Endothelial cell of umbilical vein (primary cell): Measurements from ENCODE around the gene ATP6V0E2.

Source experiments
- EZH2 ChIP-seq: IDR thresholded peaks from 2 replicates; pipeline ENCODE4 v1.6.1; 2012; ENCODE audit warnings: borderline replicate concordance, low read depth, mild to moderate bottlenecking, moderate library complexity, low read length, inconsistent platforms; ENCODE audit not compliant: severe bottlenecking
- FOS ChIP-seq: IDR thresholded peaks from 2 replicates; pipeline ENCODE4 v1.6.1; 2011; ENCODE audit warnings: mild to moderate bottlenecking, low read length, moderate library complexity, borderline replicate concordance; ENCODE audit not compliant: insufficient read depth
- GATA2 ChIP-seq: IDR thresholded peaks from 2 replicates; pipeline ENCODE4 v1.7.0; 2011; ENCODE audit warnings: low read depth, mild to moderate bottlenecking, moderate library complexity, mixed read lengths, low read length; ENCODE audit not compliant: insufficient read length, insufficient read depth
- JUN ChIP-seq: IDR thresholded peaks from 2 replicates; pipeline ENCODE4 v1.6.1; 2011; ENCODE audit warnings: borderline replicate concordance, low read depth; ENCODE audit not compliant: insufficient read length, insufficient read depth
- MYC ChIP-seq: IDR thresholded peaks from one replicate; pipeline ENCODE4 v1.6.1; 2011; ENCODE audit warnings: mild to moderate bottlenecking, low read depth, low read length
- POLR2A ChIP-seq: IDR thresholded peaks from 2 replicates; pipeline ENCODE4 v1.6.1; 2012; ENCODE audit warnings: low read depth, mild to moderate bottlenecking, control low read depth, low read length
- POLR2AphosphoS5 ChIP-seq: IDR thresholded peaks from 2 replicates; pipeline ENCODE4 v1.6.1; 2012; ENCODE audit warnings: low read depth, mild to moderate bottlenecking, control low read depth, low read length, moderate library complexity; ENCODE audit not compliant: insufficient read depth
- TF ChIP-seq, protein P1 (sequence below), 2 donors: IDR thresholded peaks; 1 replicate in 1 of 2; 2 replicates in 1 of 2; pipeline ENCODE4 v1.5.1; 2011; ENCODE audit warnings: low read length in 2 of 2, mild to moderate bottlenecking in 2 of 2, moderate library complexity in 2 of 2, control low read depth in 1 of 2, inconsistent platforms in 1 of 2, low read depth in 1 of 2; ENCODE audit not compliant: insufficient read depth in 1 of 2; ENCODE audit errors: extremely low read depth in 1 of 2
- TF ChIP-seq, protein P2 (sequence below): IDR thresholded peaks from 2 replicates; pipeline ENCODE4 v1.6.1; 2011; ENCODE audit not compliant: insufficient read depth, insufficient read length

DNA sequence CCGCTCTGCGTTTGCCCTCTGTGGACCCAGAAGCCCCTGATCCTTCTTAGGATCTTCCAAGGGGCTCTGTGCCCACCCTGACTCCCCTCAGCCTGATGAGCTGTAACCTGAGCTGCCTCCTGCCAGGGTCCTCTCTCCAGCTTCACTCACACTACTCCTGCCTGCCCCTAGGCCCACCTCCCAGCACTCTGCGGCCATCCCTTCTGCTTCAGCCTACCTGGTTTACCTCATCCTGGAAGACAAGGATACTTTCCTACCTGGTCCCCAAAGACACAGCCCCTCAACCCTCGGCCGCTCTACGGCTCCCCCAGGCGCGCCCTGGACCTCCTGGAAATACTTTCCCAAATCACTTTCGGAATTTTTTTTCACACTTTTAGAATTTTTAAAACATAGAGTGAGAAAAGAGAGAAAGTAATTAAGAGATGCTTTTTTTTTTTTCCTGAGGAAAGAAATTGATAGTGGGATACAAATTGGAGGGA, 42.0 kb upstream of the ATP6V0E2 start:
- TF ChIP-seq POLR2A (no peak), EZH2 (no peak), POLR2AphosphoS5 (no peak), GATA2 (no peak), JUN (no peak), MYC (no peak), FOS (no peak)
- TF ChIP-seq, protein P1, sequence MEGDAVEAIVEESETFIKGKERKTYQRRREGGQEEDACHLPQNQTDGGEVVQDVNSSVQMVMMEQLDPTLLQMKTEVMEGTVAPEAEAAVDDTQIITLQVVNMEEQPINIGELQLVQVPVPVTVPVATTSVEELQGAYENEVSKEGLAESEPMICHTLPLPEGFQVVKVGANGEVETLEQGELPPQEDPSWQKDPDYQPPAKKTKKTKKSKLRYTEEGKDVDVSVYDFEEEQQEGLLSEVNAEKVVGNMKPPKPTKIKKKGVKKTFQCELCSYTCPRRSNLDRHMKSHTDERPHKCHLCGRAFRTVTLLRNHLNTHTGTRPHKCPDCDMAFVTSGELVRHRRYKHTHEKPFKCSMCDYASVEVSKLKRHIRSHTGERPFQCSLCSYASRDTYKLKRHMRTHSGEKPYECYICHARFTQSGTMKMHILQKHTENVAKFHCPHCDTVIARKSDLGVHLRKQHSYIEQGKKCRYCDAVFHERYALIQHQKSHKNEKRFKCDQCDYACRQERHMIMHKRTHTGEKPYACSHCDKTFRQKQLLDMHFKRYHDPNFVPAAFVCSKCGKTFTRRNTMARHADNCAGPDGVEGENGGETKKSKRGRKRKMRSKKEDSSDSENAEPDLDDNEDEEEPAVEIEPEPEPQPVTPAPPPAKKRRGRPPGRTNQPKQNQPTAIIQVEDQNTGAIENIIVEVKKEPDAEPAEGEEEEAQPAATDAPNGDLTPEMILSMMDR (IDR thresholded peaks at IDR 0.05; ENCODE audit: extremely low read depth in 1 of 2, insufficient read depth in 1 of 2, low read depth in 1 of 2, low read length in 2 of 2) = no peak
- TF ChIP-seq, protein P2, sequence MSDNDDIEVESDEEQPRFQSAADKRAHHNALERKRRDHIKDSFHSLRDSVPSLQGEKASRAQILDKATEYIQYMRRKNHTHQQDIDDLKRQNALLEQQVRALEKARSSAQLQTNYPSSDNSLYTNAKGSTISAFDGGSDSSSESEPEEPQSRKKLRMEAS = no peak
